ENCODE results near the gene DDAH2. TPM values are rescaled to one million over a fixed set of nuclear protein-coding genes. Genes with fewer than 3 reads are reported as not detected.

Gene DDAH2
- total RNA-seq, 1 donor from 2014 or later = 194 TPM

GRCh38 chr6:31702405-31702818 lies 26.7 kb downstream of the DDAH2 start:
- no peak for TF ChIP-seq CTCF (conservative IDR thresholded peaks at IDR 0.05)
- peaks cover 5% of the 10 kb centered on the region for H3K36me3 Mint-ChIP-seq (ENCODE audit: low read depth)
- H3K9me3 Mint-ChIP-seq = no peaks in the 10 kb centered on the region
- H3K4me1 Mint-ChIP-seq = peaks cover 20% of the 10 kb centered on the region
- H3K27me3 Mint-ChIP-seq (ENCODE audit: low read depth) = no peaks in the 10 kb centered on the region
- peak overlapping the region; percentile 94 for H3K4me3 Mint-ChIP-seq
- H3K27ac Mint-ChIP-seq (ENCODE audit: unreplicated experiment) = peak overlapping the region; percentile 91
- DNase-seq (ENCODE audit: low read depth, low spot score) = no peak

- H3K36me3 Mint-ChIP-seq (ENCODE audit: low read depth) = peaks cover 5% of the 10 kb centered on the region
- H3K9me3 Mint-ChIP-seq = no peaks in the 10 kb centered on the region
- H3K4me1 Mint-ChIP-seq = peaks cover 20% of the 10 kb centered on the region
- H3K27me3 Mint-ChIP-seq (ENCODE audit: low read depth) = no peaks in the 10 kb centered on the region
- peak overlapping the region; percentile 94 for H3K4me3 Mint-ChIP-seq
- no peak for TF ChIP-seq CTCF (conservative IDR thresholded peaks at IDR 0.05)
- DNase-seq (ENCODE audit: low read depth, low spot score) = no peak
- H3K27ac Mint-ChIP-seq (ENCODE audit: unreplicated experiment) = peak overlapping the region; percentile 91
Observed at GRCh38 chr6:31701666-31702404, 27.3 kb downstream of the DDAH2 start.

GRCh38 chr6:31700740-31701401 lies 28.2 kb downstream of the DDAH2 start:
- Mint-ChIP-seq H3K4me3 (peak overlapping the region; percentile 94), H3K27me3 (ENCODE audit: low read depth) (no peaks in the 10 kb centered on the region), H3K4me1 (peaks cover 20% of the 10 kb centered on the region), H3K36me3 (ENCODE audit: low read depth) (peaks cover 5% of the 10 kb centered on the region), H3K27ac (ENCODE audit: unreplicated experiment) (no peak overlapping the region), H3K9me3 (no peaks in the 10 kb centered on the region)
- no peak for TF ChIP-seq CTCF (conservative IDR thresholded peaks at IDR 0.05)
- DNase-seq (ENCODE audit: low read depth, low spot score) = no peak

- H3K27ac Mint-ChIP-seq (ENCODE audit: unreplicated experiment) = no peak overlapping the region
- H3K4me1 Mint-ChIP-seq = peaks cover 15% of the 10 kb centered on the region
- peaks cover 8% of the 10 kb centered on the region for H3K36me3 Mint-ChIP-seq (ENCODE audit: low read depth)
- H3K27me3 Mint-ChIP-seq (ENCODE audit: low read depth) = no peaks in the 10 kb centered on the region
- no peak for TF ChIP-seq CTCF (conservative IDR thresholded peaks at IDR 0.05)
- peak overlapping the region; percentile 3 for H3K4me3 Mint-ChIP-seq
- no peak for DNase-seq (ENCODE audit: low read depth, low spot score)
- no peaks in the 10 kb centered on the region for H3K9me3 Mint-ChIP-seq
Observed at GRCh38 chr6:31697555-31697954, 31.5 kb downstream of the DDAH2 start.

- no peaks in the 10 kb centered on the region for H3K9me3 Mint-ChIP-seq
- no peak for DNase-seq (ENCODE audit: low read depth, low spot score)
- H3K4me1 Mint-ChIP-seq = no peaks in the 10 kb centered on the region
- no peak overlapping the region for H3K27ac Mint-ChIP-seq (ENCODE audit: unreplicated experiment)
- H3K36me3 Mint-ChIP-seq (ENCODE audit: low read depth) = peaks cover 8% of the 10 kb centered on the region
- no peak for TF ChIP-seq CTCF (conservative IDR thresholded peaks at IDR 0.05)
- H3K27me3 Mint-ChIP-seq (ENCODE audit: low read depth) = no peaks in the 10 kb centered on the region
- no peak overlapping the region for H3K4me3 Mint-ChIP-seq
Observed at GRCh38 chr6:31693535-31693934, 35.6 kb downstream of the DDAH2 start.
